Ureter (tissue), 1 donor: ENCODE data around the gene CDKL2. TPM values are rescaled to one million over a fixed set of nuclear protein-coding genes. Genes with fewer than 3 reads are reported as not detected.

ENCODE experiments used
- DNase-seq: peaks from one replicate; pipeline ENCODE4 v3.0.0-alpha.2; 2020; ENCODE audit warnings: low spot score
- total RNA-seq: library from RNA; stranded (reverse); gene quantifications from one replicate; pipeline ENCODE4 v1.2.4, GENCODE V29; 2023
- donor health status: DM: yes; HTN: yes; CAD: no.

Gene CDKL2
- total RNA-seq, 1 donor from 2014 or later = 1.1 TPM

GRCh38 chr4:75639124-75639695 is 8.9 kb upstream of the CDKL2 start:
- DNase-seq = no peak

DNA sequence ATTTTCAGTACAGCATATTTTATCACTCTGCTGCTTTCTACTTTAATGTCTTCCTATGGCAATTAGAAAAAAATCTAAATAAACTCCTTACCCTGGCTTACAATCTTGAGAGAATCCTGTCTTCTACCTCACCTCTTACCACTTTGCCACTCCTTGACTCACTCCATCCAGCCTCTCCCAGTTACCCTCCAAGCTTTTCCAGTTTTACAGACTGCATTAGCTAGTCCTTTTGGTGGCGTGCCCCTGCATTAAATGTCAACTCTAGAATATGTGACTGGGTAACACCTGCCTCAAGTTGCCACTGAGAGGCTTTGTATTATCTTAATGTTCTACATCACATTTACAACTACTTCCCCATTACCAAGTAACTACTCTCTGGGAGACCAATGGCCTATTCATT is 7.5 kb upstream of the CDKL2 start:
- no peak for DNase-seq

DNA sequence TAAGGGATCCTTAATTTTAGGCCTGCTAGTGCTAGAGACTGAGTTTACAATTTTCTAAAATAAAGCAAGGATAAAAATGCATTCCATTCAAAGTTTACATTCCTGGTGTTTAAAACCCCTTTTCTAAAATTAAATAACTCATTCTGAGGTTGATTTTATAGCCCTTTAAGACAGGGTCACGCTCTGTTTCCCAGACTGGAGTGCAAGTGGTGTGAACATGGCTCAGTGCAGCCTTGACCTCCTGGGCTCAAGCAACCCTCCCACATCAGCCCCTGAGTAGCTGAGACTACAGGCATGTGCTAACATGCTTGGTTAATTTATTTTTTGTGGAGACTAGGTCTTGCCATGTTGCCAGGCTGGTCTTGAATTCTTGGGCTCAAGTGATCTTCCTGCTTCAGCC is 6.8 kb upstream of the CDKL2 start:
- no peak for DNase-seq

DNA sequence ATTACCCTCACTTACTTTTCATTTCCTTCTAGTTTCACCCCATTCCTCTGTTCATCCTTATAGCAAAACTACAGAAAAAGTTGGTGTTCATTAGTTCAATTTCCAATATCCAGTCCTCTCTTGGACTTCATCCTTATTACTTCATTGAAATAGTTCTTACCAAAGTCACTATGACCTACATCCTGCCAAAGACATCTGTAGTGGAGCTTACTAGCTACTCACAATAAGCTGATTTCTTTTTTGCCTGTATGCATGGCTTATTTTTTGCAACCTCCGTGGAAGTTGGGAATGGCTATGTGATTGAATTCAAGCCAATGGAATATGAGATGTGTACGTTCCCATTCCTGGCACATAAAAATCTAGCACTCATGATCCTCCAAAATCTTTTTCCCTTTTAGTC is 4.6 kb upstream of the CDKL2 start:
- no peak for DNase-seq

DNA sequence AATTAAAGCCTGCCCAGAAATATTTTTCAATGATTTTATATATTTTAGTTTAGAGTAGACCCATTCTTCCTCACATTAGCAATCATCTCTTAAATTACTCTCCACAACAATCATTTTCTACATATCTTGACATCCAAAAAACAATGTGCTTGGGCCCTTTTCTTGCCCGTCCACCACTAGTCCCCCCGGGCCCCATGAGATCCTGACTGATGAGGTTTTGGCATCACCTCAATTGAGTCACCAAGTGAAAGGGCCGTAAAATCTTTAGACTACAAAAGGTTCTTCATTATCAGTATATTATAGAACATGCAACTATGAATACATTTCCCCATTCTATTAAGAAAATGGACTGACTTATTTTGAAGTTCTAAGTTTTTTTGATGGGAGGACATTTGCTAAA is 4.0 kb upstream of the CDKL2 start:
- DNase-seq = no peak

GRCh38 chr4:75633846-75634245 is 3.5 kb upstream of the CDKL2 start:
- no peak for DNase-seq

GRCh38 chr4:75630937-75631329 is 605 bp upstream of the CDKL2 start:
- DNase-seq = no peak

GRCh38 chr4:75629239-75629638 is 1.1 kb downstream of the CDKL2 start:
- DNase-seq = no peak

- DNase-seq = no peak
Measured at GRCh38 chr4:75623026-75623425, 7.3 kb downstream of the CDKL2 start.

DNA sequence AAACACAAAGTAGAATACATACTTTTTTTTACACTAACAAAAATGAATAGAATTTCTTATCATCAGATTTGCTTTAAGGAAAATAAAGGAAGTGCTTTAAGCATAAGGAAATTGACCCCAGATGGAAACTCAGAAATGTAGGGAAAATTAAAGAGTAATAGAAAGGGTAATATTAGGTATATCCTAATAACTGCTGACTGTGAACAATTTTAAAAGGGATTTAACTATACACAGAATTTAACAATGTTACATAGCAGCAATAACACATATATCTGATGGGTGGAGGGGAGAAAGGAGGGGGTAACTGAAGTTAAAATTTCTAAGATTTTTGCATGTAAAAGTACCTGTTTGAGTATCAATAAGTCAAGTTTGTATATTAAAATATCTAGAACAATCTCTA is 8.6 kb downstream of the CDKL2 start:
- DNase-seq = no peak

- no peak for DNase-seq
Measured at GRCh38 chr4:75612306-75612705, 18.0 kb downstream of the CDKL2 start.

GRCh38 chr4:75605928-75606327 is 24.4 kb downstream of the CDKL2 start:
- no peak for DNase-seq

DNA sequence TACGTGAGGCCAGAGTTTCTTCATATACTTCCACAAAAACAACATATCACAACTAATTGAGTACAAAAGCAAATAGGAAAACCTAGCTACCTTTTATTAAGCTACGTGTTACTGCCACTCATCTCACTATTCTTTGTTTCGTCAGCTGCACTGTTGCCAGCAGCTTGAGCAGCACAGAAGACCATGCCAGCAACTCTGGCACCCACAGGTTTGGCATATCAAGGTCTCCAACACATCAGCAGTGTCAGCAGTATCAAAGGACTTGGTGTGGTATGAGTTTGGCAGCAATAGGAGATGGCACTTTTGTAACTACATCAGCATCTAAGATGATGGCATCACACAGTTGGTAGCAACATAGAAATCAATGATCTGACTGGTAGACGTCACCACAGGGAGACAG is 30.7 kb downstream of the CDKL2 start:
- no peak for DNase-seq

DNA sequence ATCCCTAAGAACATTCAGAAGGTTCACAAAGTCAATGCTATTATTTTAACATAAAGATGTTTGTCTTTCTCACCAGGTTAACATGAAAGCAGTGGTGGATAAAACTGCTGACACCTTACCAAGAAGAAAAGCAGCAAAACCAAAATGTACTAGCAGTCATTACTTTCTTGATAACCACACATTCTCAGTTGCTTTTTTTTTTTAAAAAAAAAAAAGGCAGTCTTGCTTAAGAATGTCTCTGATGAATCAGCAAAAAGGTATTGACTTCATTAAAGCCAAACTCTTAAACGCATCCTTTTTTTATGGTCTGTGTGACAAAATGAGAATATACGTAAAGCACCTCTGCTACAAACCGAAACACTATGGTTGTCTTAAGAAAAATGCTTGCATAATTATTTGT is 31.9 kb downstream of the CDKL2 start:
- DNase-seq = no peak

- DNase-seq = no peak
Measured at GRCh38 chr4:75596061-75596460, 34.3 kb downstream of the CDKL2 start.

- DNase-seq = no peak
Measured at GRCh38 chr4:75593393-75593792, 36.9 kb downstream of the CDKL2 start.

DNA sequence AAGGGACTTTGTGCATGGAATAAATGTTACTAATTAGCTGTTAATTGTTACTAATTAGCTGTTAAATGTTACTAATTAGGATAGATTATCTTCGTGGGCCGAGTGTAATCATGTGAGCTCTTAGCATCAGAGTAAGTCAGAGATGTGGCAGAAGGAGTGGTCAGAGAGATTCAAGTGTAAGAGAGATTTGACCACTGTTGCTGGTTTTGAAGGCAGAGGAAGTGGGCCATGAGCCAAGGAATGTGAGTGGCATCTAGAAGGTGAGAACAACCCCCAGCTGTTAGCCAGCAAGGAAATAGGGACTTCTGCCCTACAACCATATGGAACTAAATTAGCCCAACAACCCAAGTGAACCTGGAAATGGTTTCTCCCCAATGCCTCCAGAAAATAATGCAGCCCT is 46.3 kb downstream of the CDKL2 start:
- DNase-seq = no peak

- DNase-seq = no peak
Measured at GRCh38 chr4:75567725-75568124, 62.6 kb downstream of the CDKL2 start.

DNA sequence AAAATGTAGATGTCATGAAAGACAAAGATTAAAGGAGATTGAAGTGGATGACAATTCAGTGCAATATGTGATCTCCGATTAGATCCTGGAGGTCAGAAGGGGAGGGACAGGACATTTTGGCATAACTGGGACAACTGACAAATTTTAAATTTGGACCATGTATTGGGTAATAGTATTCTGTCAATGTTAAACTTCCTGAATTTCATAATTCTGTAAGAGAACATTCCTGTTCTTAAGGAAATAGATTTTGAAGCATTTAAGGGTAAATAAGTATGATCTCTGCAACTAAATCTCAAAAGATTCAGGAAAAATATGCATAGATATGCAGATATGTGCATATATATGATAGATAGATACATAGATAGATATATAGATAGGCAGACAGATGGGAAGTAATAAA is 63.4 kb downstream of the CDKL2 start:
- DNase-seq = no peak

DNA sequence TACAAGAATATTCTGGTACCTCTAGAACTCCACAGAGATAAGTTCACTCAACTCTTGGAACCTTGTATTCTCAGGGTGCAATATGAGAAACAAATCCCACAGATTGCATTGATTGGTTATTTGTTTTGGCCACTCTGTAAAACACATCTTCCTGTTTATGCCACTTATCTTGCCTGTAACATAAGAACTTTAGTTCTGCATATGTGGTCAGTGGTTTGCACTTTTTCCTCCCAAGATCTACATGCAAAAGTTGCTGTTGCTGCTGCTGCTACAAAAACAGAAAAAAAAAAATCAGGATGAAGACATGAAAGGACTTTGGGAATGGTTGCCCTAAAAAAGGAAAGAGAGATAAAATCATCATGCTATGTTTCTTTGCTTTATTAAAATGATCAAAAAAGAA is 64.8 kb downstream of the CDKL2 start:
- DNase-seq = no peak

DNA sequence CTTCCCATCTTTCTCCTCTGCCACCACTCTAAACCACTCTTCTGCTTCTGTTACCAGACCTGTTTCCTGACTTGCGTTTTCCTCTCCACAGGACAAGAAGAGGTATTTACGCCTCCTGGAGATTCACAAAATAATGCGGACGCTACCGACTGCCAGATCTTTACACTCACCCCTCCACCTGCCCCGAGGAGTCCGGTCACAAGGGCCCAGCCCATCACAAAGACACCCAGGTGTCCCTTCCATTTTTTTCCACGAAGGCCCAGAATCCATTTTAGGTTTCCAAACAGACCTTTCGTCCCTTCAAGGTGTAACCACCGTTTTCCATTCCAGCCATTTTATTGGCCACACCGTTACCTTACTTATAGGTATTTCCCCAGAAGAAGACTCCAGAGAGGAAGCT is 66.3 kb downstream of the CDKL2 start:
- DNase-seq = no peak

DNA sequence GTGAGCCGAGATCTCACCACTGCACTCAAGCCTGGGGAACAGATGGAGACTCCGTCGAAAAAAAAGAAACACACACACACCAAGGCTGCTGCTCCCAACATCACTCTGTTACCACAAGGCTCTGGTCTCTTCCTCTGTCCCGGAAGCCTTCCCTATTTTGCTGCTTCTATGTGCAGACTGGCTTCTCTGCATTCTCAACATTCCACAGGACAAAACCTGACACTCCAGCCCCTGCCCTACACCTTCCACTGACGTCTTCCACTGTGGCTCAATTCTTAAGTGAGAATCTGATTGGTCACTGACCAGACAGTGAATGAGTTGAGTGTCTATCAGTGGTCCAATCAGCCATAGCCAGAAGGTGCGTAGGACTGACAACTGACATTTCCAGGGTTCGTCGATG is 68.5 kb downstream of the CDKL2 start:
- DNase-seq = no peak

DNA sequence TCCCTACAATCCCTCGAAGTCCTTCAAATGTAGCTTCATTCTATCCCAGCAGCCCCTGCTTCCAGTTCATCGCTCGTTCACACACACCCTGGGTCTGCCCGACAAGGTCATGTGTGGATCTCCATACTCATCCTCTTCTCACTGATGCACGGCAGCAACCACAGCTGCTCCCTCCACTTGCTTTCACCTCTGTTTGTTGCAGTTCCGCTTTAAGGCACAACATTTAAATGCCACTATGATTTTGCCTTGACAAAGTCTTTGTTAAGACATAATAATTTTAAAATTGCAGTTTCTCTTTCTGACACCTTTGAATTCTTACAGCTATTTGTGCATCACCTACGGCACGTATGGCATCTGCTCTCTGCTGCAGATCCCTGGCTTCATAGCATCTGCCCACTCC is 72.6 kb downstream of the CDKL2 start:
- no peak for DNase-seq

DNA sequence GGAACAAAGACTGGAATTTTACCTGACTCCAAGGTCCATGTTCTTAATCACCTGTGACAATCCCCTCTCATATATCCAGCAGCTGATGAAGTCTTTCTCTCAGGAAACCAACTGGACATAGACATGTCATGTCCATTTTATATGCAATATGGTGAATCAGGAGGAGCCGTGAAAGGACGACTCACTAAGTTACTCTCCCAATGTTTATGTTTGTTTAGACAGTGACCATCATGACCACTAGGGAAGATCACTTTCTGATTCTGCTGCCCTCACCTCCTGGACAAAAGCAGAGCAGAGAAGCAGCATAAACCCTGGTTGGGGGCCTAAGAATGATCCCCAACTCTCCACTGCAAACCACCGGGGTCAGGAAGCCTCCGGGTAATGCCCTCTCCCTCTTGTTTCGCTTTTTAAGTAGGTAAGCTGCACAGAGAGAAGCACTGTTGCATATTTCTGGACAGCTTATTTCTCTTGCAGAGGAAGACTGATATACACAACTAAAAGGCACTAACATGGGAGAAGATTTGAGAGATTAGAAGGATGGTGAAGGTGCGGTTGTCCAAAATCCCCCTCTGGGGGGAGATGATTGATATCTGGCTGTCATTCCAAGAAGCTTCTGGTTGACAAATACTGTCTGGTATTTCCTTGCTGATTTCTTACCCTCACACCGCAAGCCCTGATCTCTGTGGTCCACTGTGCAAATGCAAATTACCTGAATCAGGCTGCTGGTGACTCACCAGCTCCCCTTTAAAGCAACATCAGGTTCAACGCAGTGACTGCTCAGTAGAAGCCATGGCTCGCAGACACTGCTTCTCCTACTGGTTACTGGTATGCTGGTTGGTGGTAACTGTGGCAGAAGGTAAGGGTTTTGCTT is 74.8 kb downstream of the CDKL2 start, which contains the start of gene ODAPH:
Gene ODAPH, plus strand, starts transcription at position 773 of the 871 bp plus-strand sequence. Its CDS starts 17 bp downstream, at position 790.
- no peak for DNase-seq
